K562 (cell line): Measurements from ENCODE around the gene COL16A1. TPM values are rescaled to one million over a fixed set of nuclear protein-coding genes. Genes with fewer than 3 reads are reported as not detected.

Experiments used
- ATAC-seq: fragments of 200-7000 bp; cut with Tn5 transposase; 3 replicates; pipeline ENCODE4 v1.9.1; 2020; ENCODE audit warnings: moderate library complexity
- BruUV-seq: library from RNA; stranded (reverse); fragments of 400-500 nt; replicated peaks from 2 replicates; lab custom pipeline; 2021; lab: Mats Ljungman, UMichigan
- CTCF ChIA-PET: fragments of 300-600 bp; formaldehyde crosslinking; extraction: SDS; loops from one replicate; lab custom pipeline; 2021; ENCODE audit warnings: low intra/inter-chr PET ratio; lab: Yijun Ruan, JAX
- POLR2A ChIA-PET: fragments of 300-600, 350-650 bp; sonication (Branson Sonifier 250); formaldehyde crosslinking; extraction: SDS; loops from one replicate; lab custom pipeline; 2021; ENCODE audit warnings: antibody characterized with exemption, inconsistent platforms; lab: Yijun Ruan, JAX
- DNase-seq, 4 experiments: peaks; one replicate each; pipeline versions ENCODE4 v3.0.0 to v3.0.0-alpha.2; 2011 to 2018; ENCODE audit warnings: low spot score in 3 of 4, mixed read lengths in 3 of 4; ENCODE audit errors: extremely low read depth in 1 of 4
- FAIRE-seq: peaks from 2 replicates; lab custom pipeline; 2011; peaks lifted over from hg19 to GRCh38; lab: Jason Lieb, UNC
- H2AFZ ChIP-seq: 2 replicates; pipeline ENCODE4 v1.6.0; 2011; ENCODE audit warnings: low read depth, low read length, control low read depth, inconsistent platforms
- H3K27ac ChIP-seq: fragments of 200-600 bp; 3 replicates; pipeline ENCODE4 v1.8.0; 2011; ENCODE audit warnings: low read depth, mild to moderate bottlenecking, control low read depth, inconsistent platforms, low read length, moderate library complexity, mixed read lengths; ENCODE audit errors: extremely low read depth
- H3K27me3 ChIP-seq, 2 experiments: fragments of 300-600 bp in 1 of 2; 2 replicates in 1 of 2; 3 replicates in 1 of 2; pipeline versions ENCODE4 v1.6.0 to v1.8.0; 2011; ENCODE audit warnings: inconsistent platforms in 2 of 2, low read length in 2 of 2, mild to moderate bottlenecking in 1 of 2, mixed read lengths in 1 of 2, moderate library complexity in 1 of 2; ENCODE audit not compliant: control insufficient read depth in 2 of 2, insufficient read depth in 2 of 2
- H3K36me3 ChIP-seq: fragments of 300-600 bp; 3 replicates; pipeline ENCODE4 v1.8.0; 2011; ENCODE audit warnings: mild to moderate bottlenecking, low read length, inconsistent platforms; ENCODE audit not compliant: control insufficient read depth, insufficient read depth
- H3K4me1 ChIP-seq, 2 experiments: fragments of 200-600 bp in 1 of 2; replicated peaks in 1 of 2; 2 replicates in 1 of 2; 3 replicates in 1 of 2; pipeline versions ENCODE4 v1.5.1 to v1.8.0; 2011; ENCODE audit warnings: inconsistent platforms in 2 of 2, low read length in 2 of 2, mild to moderate bottlenecking in 1 of 2, mixed read lengths in 1 of 2, moderate library complexity in 1 of 2; ENCODE audit not compliant: control insufficient read depth in 2 of 2, insufficient read depth in 2 of 2
- H3K4me2 ChIP-seq: 2 replicates; pipeline ENCODE4 v1.6.1; 2011; ENCODE audit warnings: low read length, control low read depth, inconsistent platforms, mixed read lengths; ENCODE audit not compliant: insufficient read depth
- H3K4me3 ChIP-seq: fragments of 200-600 bp; sonication (generic), shearing (Covaris generic); 2 replicates; pipeline ENCODE4 v1.5.1; 2016; ENCODE audit warnings: control low read depth, inconsistent platforms
- H3K79me2 ChIP-seq: fragments of 200-600 bp; 3 replicates; pipeline ENCODE4 v1.8.0; 2011; ENCODE audit warnings: low read length, inconsistent platforms; ENCODE audit not compliant: control insufficient read depth, insufficient read depth
- H3K9ac ChIP-seq, 2 experiments: 2 replicates each; pipeline versions ENCODE4 v1.6.0 to v1.6.1; 2011; ENCODE audit warnings: low read depth in 2 of 2, low read length in 2 of 2, control low read depth in 1 of 2, inconsistent platforms in 1 of 2, mild to moderate bottlenecking in 1 of 2, mixed read lengths in 1 of 2; ENCODE audit not compliant: insufficient read depth in 1 of 2
- H3K9me1 ChIP-seq: one replicate; pipeline ENCODE4 v1.6.0; 2011; ENCODE audit warnings: inconsistent platforms, mild to moderate bottlenecking, low read length, moderate library complexity; ENCODE audit not compliant: control insufficient read depth, insufficient read depth
- H3K9me3 ChIP-seq: replicated peaks from 2 replicates; pipeline ENCODE4 v1.5.1; 2011; ENCODE audit warnings: low read depth, low read length, inconsistent platforms; ENCODE audit not compliant: control insufficient read depth, insufficient read depth
- H4K20me1 ChIP-seq: replicated peaks from 2 replicates; pipeline ENCODE4 v1.6.1; 2011; ENCODE audit warnings: low read length, inconsistent platforms, mixed read lengths; ENCODE audit not compliant: control insufficient read depth, insufficient read depth
- ADNP ChIP-seq: fragments of 200-800 bp; sonication (Bioruptor generic); IDR thresholded peaks from 2 replicates; pipeline ENCODE4 v1.6.1; 2016; ENCODE audit warnings: missing genetic modification characterization, missing compliant biosample characterization
- BCOR ChIP-seq: fragments of 450-650 bp; IDR thresholded peaks from 2 replicates; pipeline ENCODE4 v1.6.1; 2016
- CEBPG ChIP-seq, 3 experiments: fragments of 200-800 bp in 1 of 3; sonication (Bioruptor generic) in 1 of 3; sonication (generic) in 1 of 3; formaldehyde crosslinking in 1 of 3; IDR thresholded peaks in 2 of 3; conservative IDR thresholded peaks in 1 of 3; 2 replicates each; pipeline versions ENCODE4 v1.6.1 to v1.8.0; 2016 to 2022; ENCODE audit warnings: missing compliant biosample characterization in 2 of 3, missing genetic modification characterization in 2 of 3, mild to moderate bottlenecking in 1 of 3, missing genetic modification reagents in 1 of 3
- DNMT1 ChIP-seq: fragments of 450-650 bp; IDR thresholded peaks from 2 replicates; pipeline ENCODE4 v1.6.1; 2016; ENCODE audit warnings: antibody characterized with exemption, mild to moderate bottlenecking
- MAZ ChIP-seq, 2 experiments: fragments of 450-650 bp in 1 of 2; sonication (generic) in 1 of 2; formaldehyde crosslinking; IDR thresholded peaks in 1 of 2; conservative IDR thresholded peaks in 1 of 2; 2 replicates each; pipeline versions ENCODE4 v1.4.0 to v1.5.0; 2020; ENCODE audit warnings: mild to moderate bottlenecking in 1 of 2, missing genetic modification reagents in 1 of 2
- PHF20 ChIP-seq: fragments of 450-650 bp; IDR thresholded peaks from 2 replicates; pipeline ENCODE4 v1.6.1; 2018; ENCODE audit not compliant: partially characterized antibody
- RFX7 ChIP-seq: fragments of 250-450 bp; sonication (Bioruptor Pico); IDR thresholded peaks from 2 replicates; pipeline ENCODE4 v1.5.1; 2021; ENCODE audit warnings: mild to moderate bottlenecking
- SREBF1 ChIP-seq: fragments of 150-350 bp; IDR thresholded peaks from 2 replicates; pipeline ENCODE4 v1.6.1; 2014; ENCODE audit warnings: antibody characterized with exemption, low read depth, low read length, borderline replicate concordance
- TAF7 ChIP-seq: fragments of 450-650 bp; IDR thresholded peaks from 2 replicates; pipeline ENCODE4 v1.6.1; 2016; ENCODE audit warnings: missing genetic modification characterization, missing compliant biosample characterization
- TCF7L2 ChIP-seq: fragments of 150-350 bp; IDR thresholded peaks from 2 replicates; pipeline ENCODE4 v1.6.1; 2016; ENCODE audit warnings: low read depth, mild to moderate bottlenecking, low read length, moderate library complexity
- ZNF121 ChIP-seq: sonication (generic); formaldehyde crosslinking; conservative IDR thresholded peaks from 2 replicates; pipeline ENCODE4 v1.8.0; 2022; ENCODE audit warnings: missing genetic modification reagents
- ZNF253 ChIP-seq: fragments of 250-450 bp; sonication (Bioruptor Pico); conservative IDR thresholded peaks from 2 replicates; pipeline ENCODE4 v1.6.1; 2021; ENCODE audit warnings: mild to moderate bottlenecking
- WGBS: fragments of 100-300 bp; shearing (Covaris generic); methylation state at CpG from one replicate; pipeline ENCODE4 v1.1.6; 2016; ENCODE audit warnings: low coverage, mixed read lengths; ENCODE audit not compliant: insufficient coverage; ENCODE audit errors: missing lambda C conversion rate; 5-methylcytosine and 5-hydroxymethylcytosine counted together
- in situ Hi-C: fragments of 300-500 bp; cut with MboI; formaldehyde crosslinking; loops from 4 replicates; pipeline ENCODE4 v1.15.0; 2018; ENCODE audit warnings: inconsistent platforms, mixed read lengths
- intact Hi-C: fragments of 100-400 bp; cut with micrococcal nuclease; formaldehyde crosslinking; loops from 2 replicates; pipeline ENCODE4 v1.14.2; 2022
- polyA plus RNA-seq, 8 experiments: library from polyadenylated mRNA; depleted of rRNA in 4 of 8; stranded (reverse) in 5 of 8; unstranded in 3 of 8; fragments of >200 nt; fragmentation: Nextera tagmentation in 2 of 8; fragmentation: Illumina TruSeq in 1 of 8; extraction: Ambion mirVana in 2 of 8; extraction: Trizol in 1 of 8; gene quantifications; 2 replicates each; pipeline versions ENCODE4 v1.2.1 to v1.2.3, GENCODE V29; 2011 to 2014; ENCODE audit warnings: inconsistent platforms in 1 of 8, missing spikeins in 1 of 8
- total RNA-seq, 7 experiments: library from RNA; depleted of rRNA in 6 of 7; stranded (reverse); fragments of >200 nt in 6 of 7; fragmentation: Illumina TruSeq in 2 of 7; extraction: Trizol in 2 of 7; gene quantifications; 2 replicates each; pipeline versions ENCODE4 v1.2.1 to v1.2.3, GENCODE V29; 2011 to 2021; ENCODE audit warnings: low replicate concordance in 1 of 7

Gene COL16A1
- total and polyA plus RNA-seq, 9 of the 15 experiments (the other 6 are each of a cell fraction or from before 2014, with no cell fraction given) = 0.11 to 0.60 (median 0.11) TPM; not detected in 6

DNA sequence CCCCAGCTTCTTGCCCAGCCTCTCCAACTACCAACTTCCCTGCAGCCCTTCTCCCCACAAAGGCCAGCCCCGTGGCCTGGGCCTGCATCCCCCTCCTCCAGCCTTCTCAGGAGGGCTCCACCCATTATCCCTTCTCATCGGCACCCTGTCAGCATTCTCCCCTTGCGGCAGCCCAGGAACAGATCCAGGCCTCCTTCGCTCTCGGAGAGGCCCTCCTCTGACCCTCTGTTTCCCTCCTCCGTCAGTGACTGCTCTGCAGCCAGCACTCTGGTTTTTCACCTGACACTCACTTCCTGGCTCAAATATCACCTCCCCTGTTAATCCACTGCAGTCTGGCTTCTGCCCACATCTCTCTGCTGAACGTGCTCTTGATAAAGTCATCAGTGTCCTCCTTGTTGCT is 42.9 kb upstream of the COL16A1 start:
- ChIA-PET POLR2A (interaction anchor here (1.3 to 1.6 kb wide), 3 partner anchors 13 to 83 kb away, joined by 3 to 5 read pairs (median 3); no protein-coding TSS in a partner anchor), CTCF (interaction anchor here (1.5 to 1.7 kb wide), 2 partner anchors 31 to 83 kb away, joined by 4 to 8 read pairs; no protein-coding TSS in a partner anchor)
- H3K9me3 ChIP-seq = no peaks in the 10 kb centered on the region
- H4K20me1 ChIP-seq = peaks cover 25% of the 10 kb centered on the region
- no peak overlapping the region for H3K4me3 ChIP-seq
- H3K27me3 ChIP-seq = peaks cover 4 to 20% of the 10 kb centered on the region in 2 experiments
- TF ChIP-seq BCOR = no peak
- no peak for TF ChIP-seq RFX7 (CRISPR knock-in tag)
- no peak for TF ChIP-seq DNMT1
- TF ChIP-seq PHF20 = no peak
- TF ChIP-seq CEBPG (CRISPR knock-in tag; IDR thresholded peaks at IDR 0.05) = no peak
- no peak for TF ChIP-seq CEBPG (tag; conservative IDR thresholded peaks at IDR 0.05 in 1 of 2, IDR thresholded peaks at IDR 0.05 in 1 of 2)
- TF ChIP-seq MAZ (CRISPR knock-in tag; conservative IDR thresholded peaks at IDR 0.05 in 1 of 2, IDR thresholded peaks at IDR 0.05 in 1 of 2) = no peak
- no peak for TF ChIP-seq TAF7 (tag)
- TF ChIP-seq ZNF253 (CRISPR knock-in tag) = no peak
- TF ChIP-seq ADNP = no peak
- TF ChIP-seq SREBF1 = no peak
- no peak for TF ChIP-seq TCF7L2
- TF ChIP-seq ZNF121 (CRISPR knock-in tag) = no peak
- no peaks in the 10 kb centered on the region for H3K36me3 ChIP-seq
- intact Hi-C loops = loop anchor here (5.0 kb wide), 1 partner anchor 34 kb away; no protein-coding TSS in a partner anchor
- BruUV-seq = no TSS peak
- H3K4me1 ChIP-seq = peaks cover 5 to 45% of the 10 kb centered on the region in 2 experiments; a peak in 4 of 5 replicates
- H3K27ac ChIP-seq = no peak overlapping the region
- ATAC-seq (no peak), DNase-seq (no peak), FAIRE-seq (no peak)
- 9% methylated on average over 7 of the region's 7 CpGs for WGBS
- in situ Hi-C loops = loop anchor here (5.0 kb wide), 1 partner anchor 79 kb away; no protein-coding TSS in a partner anchor
- H3K9me1 ChIP-seq = no peaks in the 10 kb centered on the region
- no peak overlapping the region for H2AFZ ChIP-seq
- no peaks in the 10 kb centered on the region for H3K79me2 ChIP-seq
- peak overlapping the region in 1 of 2 experiments; percentile 23; a peak in 2 of 4 replicates for H3K9ac ChIP-seq
- H3K4me2 ChIP-seq = no peak overlapping the region
